IPS-20b (cell line): ENCODE measurements around the gene TAS2R8.

Source experiments
- H3K27ac ChIP-seq: one replicate; pipeline ENCODE4 v1.5.1; 2013; ENCODE audit warnings: low read length
- H3K27me3 ChIP-seq: 2 replicates; pipeline ENCODE4 v1.6.1; 2013; ENCODE audit warnings: mild to moderate bottlenecking, low read length, inconsistent platforms; ENCODE audit not compliant: insufficient read depth
- H3K36me3 ChIP-seq: 2 replicates; pipeline ENCODE4 v1.6.1; 2013; ENCODE audit warnings: low read depth, mild to moderate bottlenecking, inconsistent platforms, low read length, moderate library complexity; ENCODE audit not compliant: insufficient read depth
- H3K4me1 ChIP-seq: 2 replicates; pipeline ENCODE4 v1.6.1; 2013; ENCODE audit warnings: mild to moderate bottlenecking, control low read depth, inconsistent platforms, low read length, moderate library complexity; ENCODE audit not compliant: insufficient read depth
- H3K4me3 ChIP-seq: 2 replicates; pipeline ENCODE4 v1.5.1; 2013; ENCODE audit warnings: mild to moderate bottlenecking, low read length, inconsistent platforms
- H3K9ac ChIP-seq: 2 replicates; pipeline ENCODE4 v1.6.1; 2013; ENCODE audit warnings: low read depth, mild to moderate bottlenecking, inconsistent platforms, low read length, moderate library complexity
- H3K9me3 ChIP-seq: 2 replicates; pipeline ENCODE4 v1.6.1; 2013; ENCODE audit warnings: mild to moderate bottlenecking, low read depth, low read length, inconsistent platforms; ENCODE audit not compliant: insufficient read depth

Gene TAS2R8, protein sequence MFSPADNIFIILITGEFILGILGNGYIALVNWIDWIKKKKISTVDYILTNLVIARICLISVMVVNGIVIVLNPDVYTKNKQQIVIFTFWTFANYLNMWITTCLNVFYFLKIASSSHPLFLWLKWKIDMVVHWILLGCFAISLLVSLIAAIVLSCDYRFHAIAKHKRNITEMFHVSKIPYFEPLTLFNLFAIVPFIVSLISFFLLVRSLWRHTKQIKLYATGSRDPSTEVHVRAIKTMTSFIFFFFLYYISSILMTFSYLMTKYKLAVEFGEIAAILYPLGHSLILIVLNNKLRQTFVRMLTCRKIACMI

DNA sequence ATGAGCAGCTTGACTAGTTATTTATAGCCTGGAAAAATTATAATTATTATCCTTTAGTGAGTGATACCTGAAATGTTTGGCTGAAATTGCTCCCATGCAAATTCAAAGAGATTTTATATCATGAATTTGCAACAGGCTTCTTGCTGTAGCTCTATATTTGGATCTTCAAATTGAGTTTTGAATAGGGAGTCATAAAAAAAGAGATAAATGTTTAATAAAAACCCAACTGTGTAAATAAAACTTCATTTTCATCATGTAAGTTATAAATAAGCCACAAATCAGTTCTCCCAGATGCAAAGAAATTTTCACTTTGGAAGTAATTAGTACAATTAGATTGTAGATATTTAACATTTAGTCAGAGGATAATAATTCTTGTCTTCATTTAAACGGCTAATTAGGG is at the start of gene TAS2R8:
TSS of gene TAS2R8 (minus strand) at position 101 of the 400 bp plus-strand sequence. CDS start 306 bp downstream, outside the sequence.
- Histone ChIP-seq H3K9me3 (no peaks in the 10 kb centered on the region), H3K4me3 (no peak within 1 kb of the TSS), H3K36me3 (no peaks in the 10 kb centered on the region), H3K4me1 (peaks cover 10% of the 10 kb centered on the region), H3K27me3 (no peaks in the 10 kb centered on the region), H3K9ac (no peak within 1 kb of the TSS), H3K27ac (no peak within 1 kb of the TSS)

DNA sequence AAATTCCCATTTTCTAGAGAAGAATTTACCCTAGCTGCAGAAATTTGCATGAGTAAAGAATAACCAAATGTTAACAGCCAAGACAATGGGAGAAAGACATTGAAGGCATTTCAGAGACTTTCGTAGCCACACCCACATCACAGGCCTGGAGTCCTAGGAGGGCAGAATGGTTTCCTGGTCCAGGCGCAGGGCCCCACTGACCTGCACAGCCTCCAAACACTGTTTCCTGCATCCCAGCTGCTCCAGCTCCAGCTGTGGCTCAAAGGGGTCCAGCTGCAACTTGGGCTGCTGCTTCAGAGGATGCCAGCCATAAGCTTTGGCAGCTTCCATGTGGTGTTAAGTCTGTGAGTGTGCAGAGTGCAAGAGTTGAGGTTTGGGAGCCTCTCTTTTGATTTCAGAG is 48.7 kb upstream of the TAS2R8 start:
- Histone ChIP-seq H3K9ac (no peak overlapping the region), H3K4me3 (no peak overlapping the region), H3K27ac (no peak overlapping the region), H3K36me3 (peaks cover 4% of the 10 kb centered on the region; the same call in 1 of the 2 replicates), H3K4me1 (no peaks in the 10 kb centered on the region), H3K9me3 (peaks cover 35% of the 10 kb centered on the region), H3K27me3 (no peaks in the 10 kb centered on the region)

DNA sequence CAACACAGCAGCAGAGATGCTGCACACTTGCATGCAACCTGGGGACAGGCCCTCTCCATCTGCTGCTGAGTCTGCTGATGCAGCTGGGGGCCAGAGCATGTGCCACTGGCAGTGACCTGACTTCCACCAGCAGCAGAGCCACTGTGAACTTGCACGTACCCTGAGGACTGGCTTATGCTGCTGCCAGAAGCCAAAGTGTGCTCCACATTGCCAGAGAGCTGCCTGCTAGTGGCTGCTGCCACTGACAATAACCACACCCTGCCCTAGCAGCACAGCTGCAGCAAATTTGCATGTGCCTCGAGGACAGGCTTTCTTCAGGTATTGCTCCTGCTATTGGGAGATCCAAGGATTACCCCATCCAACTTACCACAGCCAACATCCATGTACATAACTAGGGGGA is 46.7 kb upstream of the TAS2R8 start:
- Histone ChIP-seq H3K9me3 (peaks cover 35% of the 10 kb centered on the region), H3K27me3 (no peaks in the 10 kb centered on the region), H3K4me1 (no peaks in the 10 kb centered on the region), H3K36me3 (peaks cover 4% of the 10 kb centered on the region; the same call in 1 of the 2 replicates), H3K27ac (no peak overlapping the region), H3K4me3 (no peak overlapping the region), H3K9ac (no peak overlapping the region)

DNA sequence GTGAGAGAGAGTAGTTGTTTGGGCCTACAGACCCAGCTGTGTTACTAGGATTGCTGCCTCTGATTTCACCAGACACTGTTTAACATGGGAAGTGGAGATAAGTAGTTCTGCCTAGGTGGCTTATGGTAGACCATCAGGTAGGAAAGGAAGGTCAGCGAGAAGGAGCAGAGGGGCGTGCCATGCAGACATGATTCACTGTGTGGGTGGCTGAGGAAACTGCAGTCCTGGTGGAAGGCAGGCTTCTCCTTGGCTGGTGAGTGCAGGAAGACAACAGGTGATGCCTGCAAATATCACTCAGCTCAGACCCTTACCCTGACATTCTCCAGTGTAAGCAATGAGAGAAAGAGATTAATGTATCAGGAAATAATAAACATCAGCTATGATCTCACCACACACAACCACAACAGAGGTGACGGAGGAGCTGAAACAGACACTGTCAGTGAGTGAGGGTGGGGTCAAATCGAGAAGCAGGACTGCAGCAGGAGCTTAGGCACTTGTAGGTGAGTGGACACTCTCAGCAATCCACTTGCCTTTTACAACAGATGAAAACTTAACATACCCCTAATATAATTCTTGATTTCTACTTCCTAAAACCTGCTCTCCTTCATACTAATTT is 44.3 kb upstream of the TAS2R8 start:
- Histone ChIP-seq H3K36me3 (no peaks in the 10 kb centered on the region), H3K9ac (no peak overlapping the region), H3K4me1 (no peaks in the 10 kb centered on the region), H3K27me3 (no peaks in the 10 kb centered on the region), H3K27ac (no peak overlapping the region), H3K9me3 (peaks cover 14% of the 10 kb centered on the region), H3K4me3 (no peak overlapping the region)

DNA sequence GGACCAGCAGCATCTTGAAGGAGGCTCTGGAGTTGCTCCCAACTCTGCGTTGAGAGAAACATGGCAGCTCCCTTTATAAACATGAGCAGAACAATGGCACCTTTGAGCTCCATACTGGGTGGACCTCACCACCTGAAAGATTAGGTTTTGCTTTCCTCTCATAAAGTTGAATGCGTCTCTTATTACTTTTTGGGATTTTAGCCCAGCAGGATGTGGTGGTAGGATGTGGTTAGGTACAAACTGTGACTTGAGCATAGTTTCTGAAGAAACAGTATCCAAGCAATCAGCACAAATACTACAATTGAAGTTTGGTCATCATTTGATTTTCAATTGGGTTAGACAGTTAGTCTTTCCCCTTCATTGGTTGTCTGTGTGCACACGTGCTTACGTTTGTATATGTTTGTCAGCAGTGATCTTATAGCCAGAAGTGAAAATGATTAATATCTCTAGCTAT is 42.4 kb upstream of the TAS2R8 start, which contains the start of gene PRR4:
TSS of gene PRR4 (minus strand) at position 51 of the 454 bp plus-strand sequence. CDS start at position 13, 38 bp downstream.
- no peaks in the 10 kb centered on the region; the same call in 1 of the 2 replicates for H3K4me1 ChIP-seq
- no peaks in the 10 kb centered on the region for H3K27me3 ChIP-seq
- no peak within 1 kb of the TSS for H3K27ac ChIP-seq
- no peak within 1 kb of the TSS for H3K4me3 ChIP-seq
- H3K9ac ChIP-seq = no peak within 1 kb of the TSS
- H3K9me3 ChIP-seq = no peaks in the 10 kb centered on the region
- no peaks in the 10 kb centered on the region for H3K36me3 ChIP-seq

DNA sequence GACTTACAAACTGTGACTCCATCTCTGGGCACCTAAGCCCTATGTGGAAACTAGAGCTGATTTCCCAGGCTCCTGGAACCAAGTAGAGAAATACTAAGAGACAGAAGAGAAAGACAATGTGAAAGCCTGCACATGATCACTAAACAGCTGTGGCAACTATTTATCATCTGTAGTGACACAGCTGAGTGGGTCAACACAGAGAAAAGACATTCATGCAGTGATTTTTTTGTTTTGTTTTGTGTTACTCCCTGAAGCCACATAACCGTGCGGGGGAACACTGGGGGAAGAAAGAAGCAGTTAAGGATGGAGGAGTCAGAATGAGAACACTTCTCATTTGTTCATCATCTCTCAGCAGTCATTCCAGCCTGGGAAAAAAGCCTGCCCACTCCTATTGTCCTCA is 40.7 kb upstream of the TAS2R8 start:
- Histone ChIP-seq H3K9ac (no peak overlapping the region), H3K36me3 (no peaks in the 10 kb centered on the region), H3K27me3 (no peaks in the 10 kb centered on the region), H3K27ac (no peak overlapping the region), H3K4me3 (no peak overlapping the region), H3K4me1 (peaks cover 4% of the 10 kb centered on the region; the same call in 1 of the 2 replicates), H3K9me3 (no peaks in the 10 kb centered on the region)

DNA sequence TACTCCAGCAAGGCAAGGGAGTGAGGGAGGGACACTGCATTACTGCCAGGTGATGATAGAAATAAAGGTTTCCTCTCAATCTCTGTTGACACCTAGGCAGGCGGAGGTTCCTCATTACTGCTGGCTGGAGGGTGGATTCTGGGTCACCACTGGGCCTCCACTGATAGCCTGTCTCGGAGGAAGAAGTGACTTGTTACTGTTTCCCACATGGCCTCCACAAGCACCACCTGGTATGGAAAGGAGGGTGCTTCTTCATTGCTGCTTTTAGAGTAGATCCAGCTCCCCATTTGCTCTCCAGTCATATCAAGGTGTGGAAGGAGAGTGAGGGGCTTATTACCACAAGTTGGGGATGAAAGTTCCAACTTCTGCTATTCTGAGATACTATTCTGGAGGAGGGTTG is 35.8 kb upstream of the TAS2R8 start:
- no peaks in the 10 kb centered on the region for H3K27me3 ChIP-seq
- H3K4me3 ChIP-seq = no peak overlapping the region
- no peaks in the 10 kb centered on the region for H3K9me3 ChIP-seq
- no peak overlapping the region for H3K9ac ChIP-seq
- H3K4me1 ChIP-seq = peaks cover 4% of the 10 kb centered on the region; the same call in 1 of the 2 replicates
- no peaks in the 10 kb centered on the region for H3K36me3 ChIP-seq
- no peak overlapping the region for H3K27ac ChIP-seq

DNA sequence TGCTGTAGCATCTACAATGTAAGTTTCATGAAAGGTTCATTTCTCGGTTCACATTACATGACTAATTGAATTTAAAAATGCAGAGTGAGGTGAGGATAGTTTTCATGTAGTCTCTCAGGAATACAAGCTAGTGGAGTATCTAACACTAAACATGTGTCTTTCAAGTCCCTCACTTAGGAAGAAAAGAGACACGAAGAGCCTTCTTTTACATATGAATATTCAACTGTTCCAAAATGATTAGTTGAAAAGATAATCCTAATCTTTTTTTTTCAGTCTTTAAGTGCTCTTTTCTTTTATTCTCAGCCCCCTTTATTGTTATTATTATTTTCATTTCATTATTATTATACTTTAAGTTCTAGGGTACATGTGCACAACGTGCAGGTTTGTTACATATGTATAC is 31.4 kb upstream of the TAS2R8 start:
- no peak overlapping the region for H3K27ac ChIP-seq
- no peaks in the 10 kb centered on the region for H3K36me3 ChIP-seq
- H3K27me3 ChIP-seq = no peaks in the 10 kb centered on the region
- no peak overlapping the region for H3K9ac ChIP-seq
- H3K4me1 ChIP-seq = peaks cover 1% of the 10 kb centered on the region; the same call in 1 of the 2 replicates
- no peak overlapping the region for H3K4me3 ChIP-seq
- H3K9me3 ChIP-seq = no peaks in the 10 kb centered on the region

DNA sequence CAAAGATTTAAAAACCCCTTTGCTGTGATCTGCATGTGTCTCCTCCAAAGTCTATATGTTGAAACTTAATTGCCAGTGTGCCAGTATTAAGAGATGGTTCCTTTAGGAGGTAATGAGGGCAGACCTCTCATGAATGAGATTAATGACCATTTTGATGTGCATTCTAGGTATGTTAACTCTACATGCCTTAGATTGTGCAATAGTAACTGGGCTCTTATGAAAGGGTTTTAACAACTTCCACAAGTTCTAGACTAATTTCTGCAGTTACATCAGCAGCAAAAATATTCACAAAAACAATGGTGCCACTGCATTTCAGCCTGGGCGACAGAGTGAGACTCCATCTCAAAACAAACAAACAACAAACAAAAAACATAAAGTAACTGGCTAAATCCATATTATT is 22.9 kb upstream of the TAS2R8 start:
- Histone ChIP-seq H3K36me3 (no peaks in the 10 kb centered on the region), H3K4me3 (no peak overlapping the region), H3K9ac (no peak overlapping the region)

DNA sequence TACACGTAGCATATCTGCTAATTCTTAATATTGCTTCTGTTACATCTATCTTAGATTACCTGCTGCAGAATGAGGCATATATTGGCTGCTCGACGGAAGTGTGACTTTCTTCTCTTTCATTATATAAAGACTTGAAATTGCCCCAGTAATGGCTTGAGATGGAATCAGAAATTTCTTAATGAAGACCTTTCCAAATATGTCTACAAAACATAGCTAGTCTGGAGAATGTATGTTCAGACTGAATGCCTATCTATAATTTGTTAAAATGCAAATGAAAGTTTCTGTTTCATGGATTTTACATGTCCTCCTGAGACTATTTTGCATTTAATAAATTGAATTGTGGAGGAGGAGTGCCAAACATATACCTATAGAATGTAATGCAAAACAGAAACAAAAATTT is 19.2 kb upstream of the TAS2R8 start, which contains the start of gene TAS2R10:
TSS of gene TAS2R10 (minus strand) at position 101 of the 400 bp plus-strand sequence. CDS start at position 12, 89 bp downstream.
- H3K4me1 ChIP-seq = no peaks in the 10 kb centered on the region
- no peak within 1 kb of the TSS for H3K4me3 ChIP-seq
- no peak within 1 kb of the TSS for H3K9ac ChIP-seq
- H3K27me3 ChIP-seq = no peaks in the 10 kb centered on the region
- no peaks in the 10 kb centered on the region for H3K9me3 ChIP-seq
- H3K27ac ChIP-seq = no peak within 1 kb of the TSS
- H3K36me3 ChIP-seq = no peaks in the 10 kb centered on the region

More for the DNA sequence above, 22.9 kb upstream of the TAS2R8 start:
- H3K9me3 ChIP-seq = no peaks in the 10 kb centered on the region
- no peak overlapping the region for H3K27ac ChIP-seq
- H3K4me1 ChIP-seq = no peaks in the 10 kb centered on the region
- H3K27me3 ChIP-seq = no peaks in the 10 kb centered on the region

DNA sequence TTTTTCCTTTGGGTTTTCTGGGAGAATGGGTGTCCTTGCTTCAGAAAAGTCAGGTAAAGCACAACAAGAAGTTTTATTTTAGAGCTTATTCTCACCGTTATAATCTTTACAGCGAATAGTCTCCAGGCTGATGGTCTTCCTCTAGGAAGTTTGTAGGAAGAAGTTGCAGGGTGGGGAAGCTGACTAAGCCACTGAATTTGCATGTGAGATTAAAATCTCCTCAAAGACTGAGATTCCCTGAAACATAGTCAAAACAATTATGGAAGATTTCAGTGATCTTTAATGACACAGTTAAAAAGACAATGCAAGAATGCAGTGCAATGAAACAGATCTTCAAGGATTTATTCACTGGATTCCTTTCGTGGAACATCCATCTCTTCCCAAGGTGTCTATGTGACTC is 17.9 kb upstream of the TAS2R8 start:
- no peaks in the 10 kb centered on the region for H3K27me3 ChIP-seq
- H3K4me1 ChIP-seq = no peaks in the 10 kb centered on the region
- H3K9me3 ChIP-seq = no peaks in the 10 kb centered on the region

More for the DNA sequence above, 17.9 kb upstream of the TAS2R8 start:
- no peak overlapping the region for H3K4me3 ChIP-seq
- no peaks in the 10 kb centered on the region for H3K36me3 ChIP-seq
- no peak overlapping the region for H3K9ac ChIP-seq
- no peak overlapping the region for H3K27ac ChIP-seq
